GM18502 (cell line): ENCODE data around the gene TDRD10.

Experiments
- ATAC-seq: cut with Tn5 transposase; IDR thresholded peaks from one replicate; pipeline ENCODE4 v1.9.1; 2021; ENCODE audit warnings: mild to moderate bottlenecking; ENCODE audit not compliant: unreplicated experiment, poor library complexity

TDRD10 gene

DNA sequence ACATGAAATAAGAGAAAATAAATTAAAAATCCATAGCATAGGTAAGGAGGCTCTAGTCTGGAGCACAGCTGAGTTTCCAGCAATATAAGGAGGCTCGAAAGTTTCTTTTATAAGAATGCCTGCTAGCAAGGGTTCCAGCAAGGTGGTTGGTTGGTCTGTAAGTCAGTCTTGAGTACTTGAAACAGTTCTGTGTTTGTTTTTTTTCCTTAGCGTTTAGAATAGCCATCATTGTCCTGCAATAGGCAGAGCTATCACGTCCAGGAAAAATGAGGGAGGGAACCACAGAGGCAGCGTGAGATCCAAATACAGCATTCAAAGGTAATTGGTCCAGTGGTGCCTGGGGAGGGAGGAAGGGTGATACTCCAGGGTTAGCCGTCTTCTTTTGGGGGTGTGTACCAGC lies 48.1 kb downstream of the TDRD10 start:
- no peak for ATAC-seq

- ATAC-seq: no peak
These were observed 48.6 kb downstream of the TDRD10 start for GRCh38 chr1:154550657-154551056.

- no peak for ATAC-seq
These were observed 49.5 kb downstream of the TDRD10 start for GRCh38 chr1:154551474-154551873.

- no peak for ATAC-seq
These were observed 50.0 kb downstream of the TDRD10 start for GRCh38 chr1:154552036-154552435.

DNA sequence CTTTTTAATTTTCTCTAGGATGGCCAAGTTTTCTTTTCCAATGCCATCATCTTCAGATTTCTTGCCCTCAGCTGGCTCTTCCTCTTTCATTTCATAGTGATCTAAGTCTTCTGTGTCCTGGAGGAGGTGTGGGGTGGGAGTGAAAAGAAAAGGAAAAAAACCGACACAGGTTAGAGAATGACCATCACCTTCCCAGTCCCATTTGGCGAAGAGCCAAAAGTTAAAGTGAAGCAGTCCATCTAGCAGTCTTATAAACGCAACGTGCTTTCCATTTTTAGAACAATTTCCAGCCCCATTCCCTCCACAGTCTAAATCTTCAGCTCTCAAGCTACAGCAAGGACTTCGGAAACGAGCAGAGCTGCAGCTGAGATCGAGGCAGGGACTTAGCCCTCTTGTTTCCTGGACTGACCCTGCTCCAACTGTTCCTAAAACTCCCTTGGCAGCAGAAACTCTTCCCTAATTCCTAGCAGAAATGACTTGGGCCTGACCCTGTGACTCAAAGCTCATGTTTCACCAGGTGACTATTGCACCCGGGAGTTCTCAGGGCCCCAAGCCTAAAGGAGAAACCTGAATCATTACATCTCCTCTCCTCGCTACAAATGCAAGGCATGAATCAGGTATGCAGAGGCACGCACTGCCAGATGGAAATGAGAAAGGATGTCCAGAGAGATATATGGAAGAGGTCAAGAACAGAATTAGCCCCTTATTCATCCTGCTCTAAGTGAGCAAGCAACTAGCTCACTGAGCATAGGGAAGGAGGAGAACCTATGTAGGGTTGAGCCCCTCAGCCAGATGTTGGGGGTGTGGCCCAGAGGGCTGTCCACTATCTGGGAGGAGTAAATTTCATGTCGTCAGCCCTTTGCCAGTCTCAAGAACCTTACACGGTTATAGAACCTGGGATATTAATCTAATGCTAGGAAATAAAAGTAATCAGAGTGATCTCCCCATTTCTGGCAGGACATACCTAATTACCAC lies 51.3 kb downstream of the TDRD10 start:
- ATAC-seq: no peak

GRCh38 chr1:154556422-154556821 lies 54.4 kb downstream of the TDRD10 start:
- ATAC-seq: no peak

GRCh38 chr1:154557248-154557938 lies 55.4 kb downstream of the TDRD10 start:
- no peak for ATAC-seq

GRCh38 chr1:154557939-154558719 lies 56.1 kb downstream of the TDRD10 start, which contains the start of gene UBE2Q1:
TSS of gene UBE2Q1 (minus strand) at chr1:154558662. CDS start at chr1:154558553, 109 bp downstream.
- peak; percentile 7 for ATAC-seq

DNA sequence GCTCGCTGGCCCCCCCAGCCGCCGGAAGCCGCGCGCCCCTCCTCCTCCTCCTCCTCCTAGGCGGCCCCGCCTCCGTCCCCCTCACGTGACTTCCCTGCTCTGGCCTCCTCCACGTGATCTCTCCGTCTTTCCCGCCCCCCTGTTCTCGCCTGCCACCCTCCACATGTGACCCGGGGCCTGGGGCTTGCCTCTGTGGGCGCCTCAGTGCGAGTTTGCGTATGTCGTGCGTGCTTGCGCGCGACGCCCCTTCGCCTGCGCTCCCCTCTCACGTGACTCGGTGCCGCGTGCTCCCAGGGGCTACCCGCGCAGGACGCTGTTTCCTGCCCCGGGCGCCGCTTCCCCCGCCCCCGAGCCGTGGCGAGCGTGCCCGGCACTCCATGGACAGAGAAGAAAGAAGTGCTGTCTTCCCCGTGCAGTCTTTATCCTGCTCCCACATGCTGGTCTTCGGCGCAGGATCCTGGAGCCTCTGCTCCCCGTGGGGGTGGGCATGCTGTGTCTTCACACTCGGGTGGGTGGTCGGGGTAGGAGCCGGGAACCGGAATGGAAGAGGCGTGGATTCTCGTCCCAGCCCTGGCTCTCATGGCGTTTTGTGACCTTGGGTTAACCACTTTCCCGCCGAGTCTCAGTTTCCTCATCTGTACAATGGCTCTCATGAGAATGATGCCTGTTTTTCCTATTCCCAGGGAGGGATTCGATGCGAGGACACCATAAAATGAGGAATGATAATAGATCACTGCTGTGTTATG lies 56.9 kb downstream of the TDRD10 start:
- ATAC-seq: peak; percentile 89

DNA sequence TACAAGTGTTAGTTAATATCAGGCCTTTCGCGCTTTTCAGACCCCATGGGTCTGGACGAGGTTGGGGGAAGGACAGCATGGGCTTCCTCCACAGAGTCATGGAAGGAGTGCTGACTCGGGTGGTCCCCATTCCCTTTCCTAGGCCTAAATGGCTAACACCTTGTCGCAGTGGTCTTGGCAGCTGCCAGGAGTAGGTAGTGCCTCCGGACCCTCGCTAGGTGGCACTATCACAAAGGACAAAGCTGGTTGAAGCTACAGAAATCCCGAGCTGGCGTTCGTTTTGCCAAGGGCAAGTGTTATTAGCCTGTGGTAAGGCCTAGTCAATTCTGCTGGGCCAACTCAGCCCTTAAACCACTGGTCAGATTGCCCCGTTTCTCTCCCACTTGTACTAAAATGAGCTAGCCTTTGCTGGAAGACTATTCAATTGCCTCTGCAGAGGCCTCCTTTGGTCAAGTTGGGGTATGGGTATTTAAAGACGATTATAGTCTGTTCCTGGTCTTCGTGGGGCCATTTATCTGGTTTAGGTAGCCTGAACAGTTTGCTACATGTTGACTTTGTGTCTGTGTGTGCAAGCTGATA lies 57.5 kb downstream of the TDRD10 start:
- ATAC-seq: peak; percentile 43

GRCh38 chr1:154565876-154566275 lies 63.9 kb downstream of the TDRD10 start:
- no peak for ATAC-seq

DNA sequence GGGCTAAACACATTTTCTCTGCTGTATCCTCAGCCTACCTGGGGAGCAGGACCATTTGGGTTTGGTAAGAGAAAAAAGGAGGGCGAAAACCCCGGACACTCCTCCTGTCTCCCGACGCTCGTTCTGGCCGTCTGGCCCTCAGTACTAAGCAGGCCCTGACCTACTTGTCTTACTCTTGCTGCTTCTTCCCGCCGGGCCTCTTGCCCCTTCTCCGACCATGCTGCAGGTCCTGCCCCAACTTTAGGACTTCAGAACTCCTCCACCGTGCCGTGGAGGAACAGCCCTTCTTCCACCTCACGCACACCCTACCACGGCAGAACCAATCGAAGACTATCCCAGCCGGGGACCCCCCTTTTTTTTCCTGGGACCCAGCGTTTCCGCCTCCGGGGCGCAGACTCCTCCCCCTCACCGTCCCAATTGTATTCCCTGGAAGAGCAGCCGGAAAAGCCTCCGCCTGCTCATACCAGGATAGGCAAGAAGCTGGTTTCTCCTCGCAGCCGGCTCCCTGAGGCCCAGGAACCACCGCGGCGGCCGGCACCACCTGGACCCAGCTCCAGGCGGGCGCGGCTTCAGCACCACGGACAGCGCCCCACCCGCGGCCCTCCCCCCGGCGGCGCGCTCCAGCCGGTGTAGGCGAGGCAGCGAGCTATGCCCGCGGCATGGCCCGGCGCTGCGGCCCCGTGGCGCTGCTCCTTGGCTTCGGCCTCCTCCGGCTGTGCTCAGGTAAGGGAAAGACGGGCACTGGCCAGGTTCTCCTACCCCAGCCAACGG lies 65.6 kb downstream of the TDRD10 start, which contains the start of gene CHRNB2:
TSS of gene CHRNB2 (plus strand) at position 393 of the 771 bp plus-strand sequence. CDS start at position 660, 267 bp downstream.
- peak; percentile 60 for ATAC-seq

- ATAC-seq: no peak
These were observed 66.3 kb downstream of the TDRD10 start for GRCh38 chr1:154568157-154568815.

DNA sequence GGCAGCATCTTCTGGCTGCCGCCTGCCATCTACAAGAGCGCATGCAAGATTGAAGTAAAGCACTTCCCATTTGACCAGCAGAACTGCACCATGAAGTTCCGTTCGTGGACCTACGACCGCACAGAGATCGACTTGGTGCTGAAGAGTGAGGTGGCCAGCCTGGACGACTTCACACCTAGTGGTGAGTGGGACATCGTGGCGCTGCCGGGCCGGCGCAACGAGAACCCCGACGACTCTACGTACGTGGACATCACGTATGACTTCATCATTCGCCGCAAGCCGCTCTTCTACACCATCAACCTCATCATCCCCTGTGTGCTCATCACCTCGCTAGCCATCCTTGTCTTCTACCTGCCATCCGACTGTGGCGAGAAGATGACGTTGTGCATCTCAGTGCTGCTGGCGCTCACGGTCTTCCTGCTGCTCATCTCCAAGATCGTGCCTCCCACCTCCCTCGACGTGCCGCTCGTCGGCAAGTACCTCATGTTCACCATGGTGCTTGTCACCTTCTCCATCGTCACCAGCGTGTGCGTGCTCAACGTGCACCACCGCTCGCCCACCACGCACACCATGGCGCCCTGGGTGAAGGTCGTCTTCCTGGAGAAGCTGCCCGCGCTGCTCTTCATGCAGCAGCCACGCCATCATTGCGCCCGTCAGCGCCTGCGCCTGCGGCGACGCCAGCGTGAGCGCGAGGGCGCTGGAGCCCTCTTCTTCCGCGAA lies 69.4 kb downstream of the TDRD10 start:
- no peak for ATAC-seq

GRCh38 chr1:154571964-154572288 lies 69.9 kb downstream of the TDRD10 start:
- no peak for ATAC-seq

DNA sequence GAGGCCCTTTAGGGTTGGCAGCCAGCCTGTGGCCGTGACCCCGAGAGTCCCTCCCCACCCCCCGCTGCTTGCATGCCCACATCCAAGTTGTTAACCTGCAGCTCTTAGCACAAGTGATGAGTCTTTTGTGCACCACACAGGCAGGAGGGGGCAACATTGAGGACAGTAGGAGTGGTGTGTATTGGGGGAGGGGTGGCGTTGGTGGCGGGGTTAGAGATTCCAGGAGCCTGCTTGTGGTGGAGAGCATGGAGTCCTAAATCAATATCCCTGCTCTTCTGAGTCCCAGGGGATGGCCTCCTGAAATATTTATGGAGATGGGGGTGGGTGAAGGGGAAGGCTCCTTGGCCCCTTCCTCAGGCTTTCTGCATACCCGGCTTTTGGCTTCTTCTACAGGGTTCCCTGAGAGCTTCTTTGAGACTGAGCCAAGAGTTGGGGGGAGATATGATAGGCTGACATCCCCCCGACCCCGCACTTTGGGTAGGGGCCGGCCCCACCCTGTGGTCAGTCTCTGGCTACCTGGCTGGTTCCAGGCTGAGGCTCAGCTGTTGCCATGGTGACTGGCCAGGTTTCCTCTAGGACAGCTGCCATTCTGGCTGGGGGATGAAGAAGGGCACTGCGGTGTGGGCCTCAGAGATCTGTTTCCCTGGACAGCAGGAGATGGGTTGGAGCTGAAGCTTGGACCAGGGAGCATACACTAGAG lies 70.6 kb downstream of the TDRD10 start:
- ATAC-seq: no peak

- ATAC-seq: no peak
These were observed 71.1 kb downstream of the TDRD10 start for GRCh38 chr1:154573168-154573510.
